ENCODE measurements around the gene DENND1A.

The DENND1A gene

DNA sequence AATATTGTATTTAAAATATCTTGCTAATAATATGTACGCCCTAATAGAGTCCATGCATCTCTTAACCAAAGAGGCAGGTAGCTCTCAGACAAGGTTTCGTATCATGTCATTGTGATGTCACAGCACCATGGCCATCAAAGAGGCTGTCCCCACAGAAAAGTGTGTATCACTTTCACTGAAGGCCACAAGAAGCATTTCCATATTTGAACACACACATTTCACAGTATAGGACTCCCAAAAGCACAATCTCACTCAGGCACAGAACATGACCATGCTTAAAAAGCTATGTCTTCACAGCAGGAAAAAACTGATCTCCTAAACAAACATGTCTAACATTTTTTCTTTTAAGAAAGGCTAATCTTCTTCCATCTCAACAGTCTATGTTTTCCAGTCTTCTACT is 133.8 kb downstream of the DENND1A start:
- Histone ChIP-seq H3K27ac (ENCODE audit: low read length) (no peak overlapping the region), H3K4me1 (ENCODE audit: control insufficient read depth, insufficient read depth, low read length) (no peaks in the 10 kb centered on the region), H3K27me3 (ENCODE audit: control insufficient read depth, insufficient read depth, low read length) (no peaks in the 10 kb centered on the region), H3K4me3 (ENCODE audit: low read length) (no peak overlapping the region), H3K36me3 (ENCODE audit: control insufficient read depth, insufficient read depth, low read length) (no peaks in the 10 kb centered on the region), H3K9me3 (ENCODE audit: control insufficient read depth, insufficient read depth, low read length) (no peaks in the 10 kb centered on the region)
- no peak for DNase-seq (ENCODE audit: low read depth, low spot score)
- no CpG with 5 or more reads among the region's 2 CpGs for WGBS (ENCODE audit: insufficient coverage, insufficient read length)

DNA sequence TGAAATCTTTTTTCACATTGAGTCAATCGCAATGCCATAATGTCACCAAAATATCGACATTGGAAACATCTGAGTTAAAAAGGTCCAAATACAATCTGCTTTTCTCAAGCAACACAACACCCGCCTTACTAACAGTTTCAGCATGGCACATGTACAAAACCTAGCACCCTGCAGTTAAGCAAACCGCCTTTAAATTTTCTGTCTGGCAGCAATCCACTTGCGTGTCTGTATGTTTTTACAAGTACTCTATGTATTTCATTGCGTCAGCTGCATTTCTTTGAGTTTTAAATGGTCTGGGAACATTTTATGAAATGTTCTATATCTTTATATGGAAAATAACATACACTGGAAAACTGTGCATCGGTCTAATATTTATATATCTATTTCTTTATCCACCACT is 134.6 kb downstream of the DENND1A start:
- H3K27me3 ChIP-seq (ENCODE audit: control insufficient read depth, insufficient read depth, low read length) = no peaks in the 10 kb centered on the region
- no peaks in the 10 kb centered on the region for H3K9me3 ChIP-seq (ENCODE audit: control insufficient read depth, insufficient read depth, low read length)
- H3K4me3 ChIP-seq (ENCODE audit: low read length) = no peak overlapping the region
- no peak for DNase-seq (ENCODE audit: low read depth, low spot score)
- no peaks in the 10 kb centered on the region for H3K4me1 ChIP-seq (ENCODE audit: control insufficient read depth, insufficient read depth, low read length)
- no peak overlapping the region for H3K27ac ChIP-seq (ENCODE audit: low read length)
- no peaks in the 10 kb centered on the region for H3K36me3 ChIP-seq (ENCODE audit: control insufficient read depth, insufficient read depth, low read length)
- WGBS (ENCODE audit: insufficient coverage, insufficient read length) = no CpG with 5 or more reads among the region's 7 CpGs

DNA sequence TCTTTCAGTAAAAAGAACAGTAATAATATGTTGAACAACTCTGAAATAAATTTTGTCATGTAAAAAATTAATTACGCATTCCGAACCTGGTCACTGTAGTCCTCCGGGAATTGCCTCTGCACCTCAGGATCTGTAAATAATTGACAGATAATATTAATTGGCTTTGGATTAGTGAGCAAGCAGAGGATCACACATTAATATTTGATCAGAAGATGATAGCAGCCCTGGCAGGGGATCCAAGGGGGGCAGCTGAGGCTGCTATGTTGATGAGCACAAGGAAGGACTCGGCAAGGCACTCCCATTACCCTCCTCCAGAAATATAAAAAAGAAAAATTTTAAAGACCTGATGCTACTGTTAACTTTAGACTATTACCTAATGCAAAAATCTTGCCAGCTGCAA is 137.4 kb downstream of the DENND1A start:
- Histone ChIP-seq H3K27ac (ENCODE audit: low read length) (no peak overlapping the region), H3K9me3 (ENCODE audit: control insufficient read depth, insufficient read depth, low read length) (no peaks in the 10 kb centered on the region), H3K4me3 (ENCODE audit: low read length) (no peak overlapping the region), H3K27me3 (ENCODE audit: control insufficient read depth, insufficient read depth, low read length) (no peaks in the 10 kb centered on the region), H3K4me1 (ENCODE audit: control insufficient read depth, insufficient read depth, low read length) (no peaks in the 10 kb centered on the region), H3K36me3 (ENCODE audit: control insufficient read depth, insufficient read depth, low read length) (no peaks in the 10 kb centered on the region)
- DNase-seq (ENCODE audit: low read depth, low spot score) = no peak
- no CpG with 5 or more reads among the region's 4 CpGs for WGBS (ENCODE audit: insufficient coverage, insufficient read length)

DNA sequence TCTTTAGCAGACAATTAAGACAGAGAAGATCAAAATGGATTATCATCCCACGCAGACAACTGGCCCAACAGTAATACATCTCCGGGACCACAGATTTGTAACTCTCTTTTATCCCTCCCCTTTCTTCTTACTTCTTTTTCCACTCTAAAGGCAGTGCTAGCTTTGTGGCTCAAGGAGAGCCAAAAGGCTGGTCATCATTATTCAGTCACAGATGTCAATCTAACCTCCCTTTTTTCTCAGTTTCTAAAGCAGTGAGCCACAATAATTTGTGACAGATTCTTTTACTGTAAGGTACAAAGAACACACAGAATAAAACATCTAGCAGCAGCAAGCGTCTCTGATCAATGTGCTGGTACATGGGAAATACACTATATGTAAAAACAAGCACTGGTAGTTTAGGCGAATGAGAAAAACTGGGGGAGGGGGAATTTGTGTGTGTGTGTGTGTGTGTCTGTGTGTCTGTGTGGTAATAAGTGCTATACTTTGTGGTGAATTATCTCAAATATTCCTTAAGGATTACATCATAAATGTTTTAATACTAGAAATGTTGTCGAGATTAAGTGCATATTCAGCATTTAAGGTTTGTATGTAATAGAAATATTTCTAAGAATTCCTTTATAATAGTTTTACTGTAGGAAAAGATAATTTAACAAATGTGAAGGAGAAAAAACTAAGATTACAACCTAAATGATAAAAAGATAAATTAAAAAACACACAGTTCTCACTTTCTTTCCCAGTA is 140.2 kb downstream of the DENND1A start:
- no peak overlapping the region for H3K27ac ChIP-seq (ENCODE audit: low read length)
- no peak for DNase-seq (ENCODE audit: low read depth, low spot score)
- H3K4me3 ChIP-seq (ENCODE audit: low read length) = no peak overlapping the region
- no peaks in the 10 kb centered on the region for H3K36me3 ChIP-seq (ENCODE audit: control insufficient read depth, insufficient read depth, low read length)
- H3K9me3 ChIP-seq (ENCODE audit: control insufficient read depth, insufficient read depth, low read length) = no peaks in the 10 kb centered on the region
- no CpG with 5 or more reads among the region's 5 CpGs for WGBS (ENCODE audit: insufficient coverage, insufficient read length)
- H3K4me1 ChIP-seq (ENCODE audit: control insufficient read depth, insufficient read depth, low read length) = no peaks in the 10 kb centered on the region
- no peaks in the 10 kb centered on the region for H3K27me3 ChIP-seq (ENCODE audit: control insufficient read depth, insufficient read depth, low read length)

DNA sequence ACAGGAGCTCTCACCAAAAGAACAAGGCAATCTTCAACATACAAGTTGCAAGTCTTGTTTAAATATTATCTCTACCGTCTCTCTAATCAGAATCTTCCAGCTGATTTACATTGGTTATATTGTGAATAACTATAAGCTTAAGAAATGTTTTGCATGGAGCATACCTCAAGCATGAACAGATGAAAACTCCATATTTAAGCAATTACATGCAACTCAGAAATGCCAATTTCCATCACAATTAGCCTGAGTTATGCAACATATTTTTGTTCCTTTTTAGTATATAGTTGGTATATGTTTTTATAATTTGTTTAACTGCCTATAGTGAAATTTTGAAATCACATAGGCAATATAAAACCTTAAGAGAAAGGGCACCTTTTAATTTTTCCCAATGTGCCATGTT is 142.5 kb downstream of the DENND1A start:
- no peaks in the 10 kb centered on the region for H3K36me3 ChIP-seq (ENCODE audit: control insufficient read depth, insufficient read depth, low read length)
- no peak overlapping the region for H3K27ac ChIP-seq (ENCODE audit: low read length)
- H3K9me3 ChIP-seq (ENCODE audit: control insufficient read depth, insufficient read depth, low read length) = no peaks in the 10 kb centered on the region
- no peak overlapping the region for H3K4me3 ChIP-seq (ENCODE audit: low read length)
- no peaks in the 10 kb centered on the region for H3K4me1 ChIP-seq (ENCODE audit: control insufficient read depth, insufficient read depth, low read length)
- no CpG with 5 or more reads among the region's 1 CpG for WGBS (ENCODE audit: insufficient coverage, insufficient read length)
- no peak for DNase-seq (ENCODE audit: low read depth, low spot score)
- no peaks in the 10 kb centered on the region for H3K27me3 ChIP-seq (ENCODE audit: control insufficient read depth, insufficient read depth, low read length)

DNA sequence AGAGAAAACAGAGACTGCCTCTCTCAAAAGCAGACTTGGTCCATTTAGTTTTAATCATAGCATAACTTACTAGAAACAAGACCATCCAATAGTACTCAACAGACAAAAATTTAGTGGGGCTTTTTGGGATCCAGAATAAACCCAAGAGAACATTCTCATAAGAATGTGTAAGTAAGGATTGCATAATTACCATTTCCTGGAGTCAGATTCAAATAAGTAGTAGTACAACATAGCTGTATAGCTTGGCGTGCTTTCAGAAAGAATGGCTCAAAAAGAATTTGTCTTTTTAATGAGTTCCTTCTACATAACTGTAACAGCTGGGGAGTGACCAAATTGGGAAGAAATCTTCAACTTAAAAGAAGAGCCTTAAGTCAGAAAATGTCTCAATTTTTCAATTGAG is 145.4 kb downstream of the DENND1A start:
- no peak for DNase-seq (ENCODE audit: low read depth, low spot score)
- Histone ChIP-seq H3K27me3 (ENCODE audit: control insufficient read depth, insufficient read depth, low read length) (no peaks in the 10 kb centered on the region), H3K9me3 (ENCODE audit: control insufficient read depth, insufficient read depth, low read length) (no peaks in the 10 kb centered on the region), H3K36me3 (ENCODE audit: control insufficient read depth, insufficient read depth, low read length) (no peaks in the 10 kb centered on the region), H3K4me1 (ENCODE audit: control insufficient read depth, insufficient read depth, low read length) (no peaks in the 10 kb centered on the region), H3K4me3 (ENCODE audit: low read length) (no peak overlapping the region), H3K27ac (ENCODE audit: low read length) (no peak overlapping the region)
- no CpG with 5 or more reads among the region's 1 CpG for WGBS (ENCODE audit: insufficient coverage, insufficient read length)

DNA sequence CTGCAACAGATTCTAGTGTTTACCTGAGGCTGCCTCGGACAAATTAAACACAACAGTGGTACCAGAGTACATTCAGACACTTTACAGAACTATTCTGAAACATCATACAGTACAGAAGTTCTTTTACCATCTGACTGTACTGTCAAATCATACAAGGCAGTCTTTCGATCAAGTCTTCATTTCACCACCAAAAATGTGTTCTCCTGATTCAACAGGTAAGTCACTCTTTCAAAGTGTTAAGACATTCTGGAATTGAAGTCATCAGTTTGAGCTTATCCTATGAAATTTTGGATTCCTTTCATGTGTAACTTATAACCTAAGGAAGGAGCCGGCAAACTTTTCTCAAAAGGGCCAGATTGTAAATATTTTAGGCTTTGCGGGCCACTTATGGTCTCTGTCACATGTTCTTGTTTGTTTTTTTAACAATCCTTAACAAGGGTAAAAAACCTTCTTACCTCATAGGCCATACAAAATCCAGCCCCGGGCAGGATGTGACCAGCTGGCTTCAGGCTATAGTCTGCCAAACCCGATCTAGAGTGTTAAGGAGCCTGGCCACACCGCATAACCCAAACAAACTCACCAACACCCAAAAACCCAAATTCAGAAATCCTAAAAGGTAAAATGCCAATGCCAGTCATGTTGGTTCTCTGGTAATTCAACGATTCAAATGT is 151.6 kb downstream of the DENND1A start:
- Histone ChIP-seq H3K36me3 (ENCODE audit: control insufficient read depth, insufficient read depth, low read length) (no peaks in the 10 kb centered on the region), H3K9me3 (ENCODE audit: control insufficient read depth, insufficient read depth, low read length) (no peaks in the 10 kb centered on the region), H3K4me3 (ENCODE audit: low read length) (no peak overlapping the region), H3K27ac (ENCODE audit: low read length) (no peak overlapping the region), H3K27me3 (ENCODE audit: control insufficient read depth, insufficient read depth, low read length) (no peaks in the 10 kb centered on the region), H3K4me1 (ENCODE audit: control insufficient read depth, insufficient read depth, low read length) (no peaks in the 10 kb centered on the region; the same call in 1 of the 2 replicates)
- WGBS (ENCODE audit: insufficient coverage, insufficient read length) = no CpG with 5 or more reads among the region's 8 CpGs
- no peak for DNase-seq (ENCODE audit: low read depth, low spot score)

DNA sequence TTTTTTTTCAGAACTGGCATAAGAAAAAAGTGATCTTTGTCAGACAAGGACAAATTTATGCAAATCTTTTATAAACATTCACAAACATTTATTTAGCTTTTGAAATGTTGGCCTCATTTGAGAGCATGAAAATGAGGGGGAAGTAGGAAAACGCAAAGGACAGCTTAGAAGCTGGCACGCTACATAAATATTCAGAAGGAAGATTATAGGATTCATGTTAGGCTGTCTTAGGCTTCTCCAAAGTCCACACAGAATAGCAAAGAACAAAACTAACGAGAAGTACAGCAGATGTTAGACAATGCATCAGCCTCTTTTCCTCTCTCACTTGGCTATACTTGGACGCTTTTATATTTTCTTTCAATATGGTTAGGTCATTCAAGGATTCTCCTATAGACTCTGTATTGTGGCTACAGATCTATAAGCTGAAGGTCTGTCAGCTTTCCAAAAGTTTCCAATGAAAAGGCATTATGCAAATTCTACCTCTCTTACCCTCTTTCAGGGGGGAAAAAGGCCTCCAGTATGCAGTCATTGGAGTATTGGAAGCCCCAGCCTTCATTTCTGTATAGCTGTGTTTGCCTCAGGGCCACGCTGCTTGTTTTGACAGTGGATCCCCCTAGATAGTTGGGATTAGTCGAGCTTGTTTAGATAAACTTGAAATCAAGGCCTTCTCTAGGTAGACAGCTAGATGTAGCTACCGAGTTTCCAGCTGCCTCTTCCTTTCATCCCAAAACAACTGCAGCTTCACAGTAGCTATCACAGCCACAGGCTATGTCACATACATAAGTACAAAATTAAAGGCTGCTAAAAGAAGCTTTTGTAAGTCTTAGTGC is 153.0 kb downstream of the DENND1A start:
- H3K4me1 ChIP-seq (ENCODE audit: control insufficient read depth, insufficient read depth, low read length) = no peaks in the 10 kb centered on the region; the same call in 1 of the 2 replicates
- no peaks in the 10 kb centered on the region for H3K9me3 ChIP-seq (ENCODE audit: control insufficient read depth, insufficient read depth, low read length)
- no peaks in the 10 kb centered on the region for H3K36me3 ChIP-seq (ENCODE audit: control insufficient read depth, insufficient read depth, low read length)
- no peaks in the 10 kb centered on the region for H3K27me3 ChIP-seq (ENCODE audit: control insufficient read depth, insufficient read depth, low read length)
- no CpG with 5 or more reads among the region's 7 CpGs for WGBS (ENCODE audit: insufficient coverage, insufficient read length)
- no peak for DNase-seq (ENCODE audit: low read depth, low spot score)
- no peak overlapping the region for H3K4me3 ChIP-seq (ENCODE audit: low read length)
- H3K27ac ChIP-seq (ENCODE audit: low read length) = no peak overlapping the region

DNA sequence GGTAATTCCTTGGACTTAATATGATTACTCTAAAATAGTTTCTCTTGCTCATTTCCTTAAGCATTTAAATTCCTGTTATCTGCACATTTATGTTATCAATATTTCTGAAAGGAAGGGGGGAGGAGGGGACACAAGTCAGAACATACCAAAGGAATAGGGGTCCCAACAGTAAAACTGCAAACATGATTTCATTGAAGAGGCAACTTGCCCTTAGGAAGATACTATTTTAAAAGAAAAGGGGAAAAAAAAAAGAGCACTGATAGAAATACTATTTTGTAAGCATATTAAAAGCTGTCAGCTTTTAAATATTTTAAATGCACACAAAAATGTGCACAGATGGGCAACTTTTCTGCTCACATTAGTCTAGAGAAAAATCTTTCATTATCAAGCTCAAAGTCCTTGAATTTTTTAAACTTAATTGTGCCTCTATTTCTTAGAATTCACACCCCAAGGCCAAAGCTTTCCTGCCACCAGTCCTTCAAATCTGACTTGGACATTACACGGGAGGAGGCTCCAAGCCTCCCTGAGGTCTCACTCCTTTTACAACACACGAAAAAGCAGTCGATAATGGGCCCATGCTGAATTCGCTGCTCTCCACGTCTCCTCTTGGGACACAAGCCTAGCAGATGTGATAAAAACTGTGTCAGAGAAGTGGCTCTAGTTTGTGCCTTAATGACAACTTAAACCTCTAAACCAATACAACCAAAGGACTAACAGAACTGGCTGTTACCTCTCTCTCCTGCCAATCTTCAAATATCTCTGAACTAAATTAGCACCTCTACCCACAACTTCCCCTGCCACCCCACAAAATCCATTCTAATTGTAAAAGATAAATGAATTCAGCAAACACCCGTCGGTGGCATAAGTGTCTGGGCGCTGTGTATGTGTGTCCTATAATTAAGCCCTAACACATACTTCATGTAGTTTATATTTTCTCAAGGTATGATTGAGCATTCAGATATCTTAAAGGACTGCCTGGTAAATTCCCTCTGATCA is 154.3 kb downstream of the DENND1A start:
- no peaks in the 10 kb centered on the region for H3K27me3 ChIP-seq (ENCODE audit: control insufficient read depth, insufficient read depth, low read length)
- no peaks in the 10 kb centered on the region for H3K36me3 ChIP-seq (ENCODE audit: control insufficient read depth, insufficient read depth, low read length)
- DNase-seq (ENCODE audit: low read depth, low spot score) = no peak
- no peak overlapping the region for H3K27ac ChIP-seq (ENCODE audit: low read length)
- H3K9me3 ChIP-seq (ENCODE audit: control insufficient read depth, insufficient read depth, low read length) = no peaks in the 10 kb centered on the region
- no peaks in the 10 kb centered on the region; the same call in 1 of the 2 replicates for H3K4me1 ChIP-seq (ENCODE audit: control insufficient read depth, insufficient read depth, low read length)
- WGBS (ENCODE audit: insufficient coverage, insufficient read length) = no CpG with 5 or more reads among the region's 8 CpGs
- H3K4me3 ChIP-seq (ENCODE audit: low read length) = no peak overlapping the region

All from iPS DF 6.9 (cell line).